Pons (tissue), 1 donor: Measurements from ENCODE around the gene EEPD1.
"Not testable (repeated sequence)": the region's sequence is repeated elsewhere in the genome, so short reads cannot be mapped to it uniquely, and the experiment has no call there.

ENCODE experiments used
- DNase-seq: peaks from one replicate; pipeline ENCODE4 v3.0.0-alpha.2; 2016; ENCODE audit warnings: low spot score

The EEPD1 gene

GRCh38 chr7:36321284-36321683 lies 168.2 kb downstream of the EEPD1 start:
- not testable (repeated sequence) for DNase-seq

DNA sequence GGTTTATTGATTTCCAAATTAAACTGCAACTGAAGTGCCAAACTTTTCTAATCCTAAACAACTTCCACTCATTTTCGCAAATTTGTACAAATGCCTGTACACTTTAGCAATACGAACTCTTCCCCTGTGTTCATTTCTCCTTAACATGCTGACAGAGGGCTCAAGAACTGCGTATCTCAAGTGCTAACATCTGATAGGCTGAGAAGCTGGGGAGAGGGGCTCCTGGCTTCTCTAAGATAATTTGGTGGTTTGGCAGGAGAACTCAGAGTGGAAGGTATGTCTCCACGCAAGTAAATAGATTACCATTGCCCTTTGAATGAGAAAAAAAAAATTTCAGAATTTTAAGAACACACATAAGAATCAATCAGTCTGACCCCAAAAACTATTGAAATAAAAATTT lies 183.3 kb downstream of the EEPD1 start:
- DNase-seq = no peak

GRCh38 chr7:36338256-36338655 lies 185.2 kb downstream of the EEPD1 start:
- DNase-seq = no peak

- no peak for DNase-seq
Measured at GRCh38 chr7:36343548-36343947, 190.5 kb downstream of the EEPD1 start.

DNA sequence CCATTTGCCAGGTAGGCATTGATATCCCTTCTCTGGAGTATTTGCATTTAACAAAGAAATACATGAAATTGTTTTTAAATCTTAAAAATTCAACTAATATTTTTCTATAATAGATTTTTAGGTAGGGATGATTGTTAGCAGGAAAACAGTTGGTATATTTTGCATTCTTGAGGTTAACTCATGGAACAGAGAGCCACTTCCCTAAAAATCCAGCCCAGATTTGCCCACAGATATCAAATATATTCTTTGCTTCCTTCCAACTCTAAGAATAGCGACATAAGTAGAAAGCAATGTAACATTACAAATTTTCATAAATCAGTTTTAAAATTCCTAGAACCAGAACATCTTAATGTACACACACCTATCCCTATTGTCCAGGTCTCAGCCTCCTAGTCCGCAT lies 191.6 kb downstream of the EEPD1 start:
- no peak for DNase-seq

- no peak for DNase-seq
Measured at GRCh38 chr7:36346260-36346831, 193.3 kb downstream of the EEPD1 start.

- DNase-seq = no peak
Measured at GRCh38 chr7:36348256-36348655, 195.2 kb downstream of the EEPD1 start.

DNA sequence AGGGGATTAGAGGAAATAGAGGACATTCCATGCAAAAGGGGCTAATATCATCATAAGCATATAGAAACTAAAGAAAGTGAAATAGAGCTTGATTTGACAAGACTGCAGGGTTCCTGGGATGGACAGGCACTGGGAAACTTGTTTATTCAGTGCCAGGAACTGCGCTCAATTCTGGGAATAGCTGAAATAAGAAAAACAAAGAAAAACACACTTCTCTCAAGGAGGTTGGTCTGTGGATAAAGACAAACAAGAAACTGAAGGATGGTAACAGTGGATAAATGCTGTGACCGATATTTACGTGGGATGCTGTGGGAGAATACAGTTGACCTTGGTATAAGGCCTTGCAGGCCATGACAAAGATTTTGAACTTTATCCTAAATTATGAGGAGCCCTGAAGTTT lies 195.7 kb downstream of the EEPD1 start:
- no peak for DNase-seq

GRCh38 chr7:36349626-36350025 lies 196.6 kb downstream of the EEPD1 start:
- no peak for DNase-seq
